ENCODE results near the gene LMBR1.
"Not testable (repeated sequence)": the region's sequence is repeated elsewhere in the genome, so short reads cannot be mapped to it uniquely, and the experiment has no call there.

LMBR1 gene

GRCh38 chr7:156845379-156846101 lies 47.4 kb downstream of the LMBR1 start:
- no peak for DNase-seq

GRCh38 chr7:156843582-156843981 lies 49.4 kb downstream of the LMBR1 start:
- DNase-seq = not testable (repeated sequence)

- no peak for DNase-seq
Measured at GRCh38 chr7:156843157-156843556, 49.8 kb downstream of the LMBR1 start.

- DNase-seq = no peak
Measured at GRCh38 chr7:156842740-156843140, 50.2 kb downstream of the LMBR1 start.

- DNase-seq = no peak
Measured at GRCh38 chr7:156842317-156842716, 50.7 kb downstream of the LMBR1 start.

GRCh38 chr7:156841497-156841896 lies 51.5 kb downstream of the LMBR1 start:
- DNase-seq = no peak

GRCh38 chr7:156840134-156840533 lies 52.8 kb downstream of the LMBR1 start:
- DNase-seq = no peak

GRCh38 chr7:156836443-156836842 lies 56.5 kb downstream of the LMBR1 start:
- DNase-seq = no peak

GRCh38 chr7:156834462-156834861 lies 58.5 kb downstream of the LMBR1 start:
- no peak for DNase-seq

- DNase-seq = no peak
Measured at GRCh38 chr7:156833312-156833711, 59.7 kb downstream of the LMBR1 start.

- no peak for DNase-seq
Measured at GRCh38 chr7:156832195-156832877, 60.6 kb downstream of the LMBR1 start.

GRCh38 chr7:156829669-156830336 lies 63.2 kb downstream of the LMBR1 start:
- DNase-seq = no peak

GRCh38 chr7:156827587-156828203 lies 65.3 kb downstream of the LMBR1 start:
- DNase-seq = peak in 1 of 5 experiments; percentile 42

- DNase-seq = no peak
Measured at GRCh38 chr7:156823435-156823834, 69.5 kb downstream of the LMBR1 start.

- DNase-seq = peak in 1 of 5 experiments; percentile 17
Measured at GRCh38 chr7:156820445-156821063, 72.4 kb downstream of the LMBR1 start.

- peak in 1 of 5 experiments; percentile 9 for DNase-seq
Measured at GRCh38 chr7:156819733-156820295, 73.2 kb downstream of the LMBR1 start.

GRCh38 chr7:156818133-156818532 lies 74.8 kb downstream of the LMBR1 start:
- DNase-seq = no peak

- DNase-seq = peak in 1 of 5 experiments; percentile 55
Measured at GRCh38 chr7:156816943-156817572, 75.9 kb downstream of the LMBR1 start.

- DNase-seq = no peak
Measured at GRCh38 chr7:156811706-156812105, 81.3 kb downstream of the LMBR1 start.

- DNase-seq = not testable (repeated sequence)
Measured at GRCh38 chr7:156803656-156804055, 89.3 kb downstream of the LMBR1 start.

- DNase-seq = no peak
Measured at GRCh38 chr7:156802214-156802613, 90.8 kb downstream of the LMBR1 start.

- no peak for DNase-seq
Measured at GRCh38 chr7:156795415-156795814, 97.6 kb downstream of the LMBR1 start.
